Muscle layer of duodenum (tissue), 2 donors: ENCODE data around the gene RBBP8.

Experiments used
- H3K27ac ChIP-seq: one replicate; pipeline ENCODE4 v1.7.0; 2013; ENCODE audit warnings: mild to moderate bottlenecking, low read length
- H3K27me3 ChIP-seq: one replicate; pipeline ENCODE4 v1.7.0; 2013; ENCODE audit warnings: low read depth, mild to moderate bottlenecking, control low read depth, low read length
- H3K36me3 ChIP-seq, 2 donors: one replicate each; pipeline ENCODE4 v1.7.0; 2013; ENCODE audit warnings: low read length in 2 of 2, control low read depth in 1 of 2, mild to moderate bottlenecking in 1 of 2; ENCODE audit not compliant: insufficient read depth in 2 of 2, control insufficient read depth in 1 of 2
- H3K4me1 ChIP-seq, 2 donors: one replicate each; pipeline ENCODE4 v1.7.0; 2013; ENCODE audit warnings: low read length in 2 of 2, mild to moderate bottlenecking in 2 of 2, control low read depth in 1 of 2, moderate library complexity in 1 of 2; ENCODE audit not compliant: insufficient read depth in 2 of 2, control insufficient read depth in 1 of 2
- H3K4me3 ChIP-seq, 2 donors: one replicate each; pipeline ENCODE4 v1.7.0; 2013; ENCODE audit warnings: low read length in 2 of 2, low read depth in 1 of 2, mild to moderate bottlenecking in 1 of 2
- H3K9me3 ChIP-seq, 2 donors: one replicate each; pipeline ENCODE4 v1.7.0; 2013; ENCODE audit warnings: low read length in 2 of 2, control low read depth in 1 of 2, mild to moderate bottlenecking in 1 of 2; ENCODE audit not compliant: control insufficient read depth in 1 of 2
- donor health status: healthy.

RBBP8 gene

DNA sequence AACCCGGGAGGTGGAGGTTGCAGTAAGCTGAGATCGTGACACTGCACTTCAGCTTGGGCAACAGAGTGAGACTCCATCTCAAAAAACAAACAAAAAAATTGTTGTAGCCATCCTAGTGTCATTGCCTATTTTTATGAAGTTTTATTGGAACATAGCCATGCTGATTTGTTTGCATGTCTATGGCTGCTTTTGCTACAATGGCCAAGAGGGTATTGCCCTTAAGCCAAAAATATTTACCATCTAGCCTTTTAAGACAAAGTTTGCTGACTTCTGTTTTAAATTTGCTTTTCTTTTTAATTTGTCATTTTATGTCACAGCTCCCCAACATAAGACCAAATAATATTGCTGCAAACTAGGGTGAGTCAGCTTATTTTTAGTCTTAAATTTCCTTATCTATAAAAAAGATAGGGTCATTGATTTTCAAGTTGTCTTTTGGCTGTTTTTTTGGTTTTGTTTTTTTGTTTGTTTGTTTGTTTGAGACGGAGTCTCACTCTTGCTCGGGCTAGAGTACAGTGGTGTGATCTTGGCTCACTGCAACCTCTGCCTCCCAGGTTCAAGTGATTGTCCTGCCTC lies 132.2 kb downstream of the RBBP8 start:
- H3K27me3 ChIP-seq, result no peaks in the 10 kb centered on the region
- no peak overlapping the region for H3K27ac ChIP-seq
- no peaks in the 10 kb centered on the region for H3K36me3 ChIP-seq
- H3K4me3 ChIP-seq, result no peak overlapping the region
- no peaks in the 10 kb centered on the region for H3K4me1 ChIP-seq
- no peaks in the 10 kb centered on the region for H3K9me3 ChIP-seq

DNA sequence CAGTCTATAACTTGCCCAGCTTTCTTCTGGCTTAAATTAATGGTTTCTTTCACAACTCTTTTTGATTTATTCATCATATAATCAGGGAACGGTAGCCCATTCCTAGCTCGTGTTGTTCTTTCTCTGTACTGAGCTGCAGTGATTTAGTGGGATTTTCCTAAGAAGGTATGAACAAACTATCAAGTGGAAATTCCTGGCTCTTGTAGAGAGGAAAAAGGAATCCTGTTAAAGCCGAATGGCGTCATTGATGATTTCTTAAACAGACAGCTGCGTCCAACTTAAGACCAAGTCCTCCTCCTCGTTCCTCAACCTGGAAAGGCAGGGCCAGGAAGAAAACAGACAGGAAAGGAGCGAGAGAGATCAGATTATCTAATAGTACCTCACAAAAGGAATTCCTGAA lies 132.9 kb downstream of the RBBP8 start:
- Histone ChIP-seq H3K4me1 (no peaks in the 10 kb centered on the region), H3K4me3 (no peak overlapping the region), H3K27me3 (no peaks in the 10 kb centered on the region), H3K27ac (no peak overlapping the region), H3K9me3 (no peaks in the 10 kb centered on the region), H3K36me3 (no peaks in the 10 kb centered on the region)

DNA sequence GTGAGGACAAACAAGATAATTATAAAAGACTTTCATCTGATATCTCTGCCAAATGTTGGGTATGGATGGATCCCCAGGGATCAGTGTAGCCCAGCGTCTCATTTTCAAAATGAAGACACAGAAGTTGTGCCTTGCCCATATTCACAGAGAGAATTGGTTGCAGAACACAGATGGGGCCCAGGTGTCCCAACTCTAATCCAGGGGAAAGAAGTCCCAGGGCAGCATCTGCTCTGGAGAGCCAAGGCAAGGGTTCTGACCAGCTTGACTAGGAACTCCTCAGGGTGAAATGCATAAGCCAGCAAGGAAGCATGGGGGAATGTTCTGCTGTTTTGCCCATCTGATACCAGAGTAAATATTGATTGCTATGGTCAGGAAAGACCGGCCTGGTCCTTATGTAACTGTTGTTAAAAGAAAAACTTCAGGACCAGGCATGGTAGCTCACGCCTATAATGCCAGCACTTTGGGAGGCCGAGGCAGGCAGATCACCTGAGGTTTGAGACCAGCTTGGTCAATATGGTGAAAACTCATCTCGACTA lies 133.4 kb downstream of the RBBP8 start:
- no peaks in the 10 kb centered on the region for H3K27me3 ChIP-seq
- no peaks in the 10 kb centered on the region for H3K9me3 ChIP-seq
- H3K36me3 ChIP-seq, result no peaks in the 10 kb centered on the region
- H3K27ac ChIP-seq, result no peak overlapping the region
- H3K4me3 ChIP-seq, result no peak overlapping the region
- no peaks in the 10 kb centered on the region for H3K4me1 ChIP-seq

DNA sequence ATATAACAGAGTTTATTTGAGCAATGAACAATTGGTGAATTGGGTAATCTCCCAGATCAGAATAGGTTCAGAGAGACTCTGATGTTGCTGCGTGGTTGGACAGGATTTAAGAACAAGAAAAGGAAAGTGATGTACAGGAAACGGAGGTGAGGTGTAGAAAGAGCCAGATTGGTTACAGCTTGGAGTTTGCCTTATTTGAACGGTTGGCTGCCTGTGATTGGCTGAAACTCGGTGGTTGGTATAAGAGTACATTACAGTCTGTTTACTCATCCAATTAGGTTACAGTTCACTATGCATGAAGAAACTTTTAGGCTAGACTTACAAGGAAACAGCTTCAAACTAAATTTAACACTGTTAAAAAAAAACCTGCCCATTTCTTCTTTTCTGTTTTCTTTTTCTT lies 134.1 kb downstream of the RBBP8 start:
- Histone ChIP-seq H3K4me1 (peaks cover 0 to 3% of the 10 kb centered on the region in 2 donors), H3K27me3 (no peaks in the 10 kb centered on the region), H3K27ac (no peak overlapping the region), H3K9me3 (no peaks in the 10 kb centered on the region), H3K4me3 (no peak overlapping the region), H3K36me3 (no peaks in the 10 kb centered on the region)

DNA sequence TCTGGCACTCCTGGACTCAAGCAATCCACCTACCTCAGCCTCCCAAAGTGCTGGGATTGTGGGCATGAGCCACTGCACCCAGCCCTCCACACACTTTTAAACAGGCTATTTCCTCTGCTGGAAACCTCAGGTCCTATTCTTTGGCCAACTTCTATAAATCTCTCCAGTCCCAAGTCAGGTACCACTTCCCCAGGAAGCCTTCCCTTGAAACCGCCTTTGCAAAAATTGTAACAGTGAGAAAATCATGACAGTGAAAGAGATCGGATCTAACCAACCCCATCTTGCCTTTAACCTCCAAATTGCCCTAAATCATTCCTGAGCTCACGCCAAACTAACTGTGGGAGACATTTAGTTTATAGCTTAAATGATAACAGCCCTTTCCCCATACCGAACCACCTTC lies 134.9 kb downstream of the RBBP8 start:
- Histone ChIP-seq H3K27me3 (no peaks in the 10 kb centered on the region), H3K36me3 (no peaks in the 10 kb centered on the region), H3K4me1 (peaks cover 0 to 3% of the 10 kb centered on the region in 2 donors), H3K9me3 (no peaks in the 10 kb centered on the region), H3K27ac (no peak overlapping the region), H3K4me3 (no peak overlapping the region)

DNA sequence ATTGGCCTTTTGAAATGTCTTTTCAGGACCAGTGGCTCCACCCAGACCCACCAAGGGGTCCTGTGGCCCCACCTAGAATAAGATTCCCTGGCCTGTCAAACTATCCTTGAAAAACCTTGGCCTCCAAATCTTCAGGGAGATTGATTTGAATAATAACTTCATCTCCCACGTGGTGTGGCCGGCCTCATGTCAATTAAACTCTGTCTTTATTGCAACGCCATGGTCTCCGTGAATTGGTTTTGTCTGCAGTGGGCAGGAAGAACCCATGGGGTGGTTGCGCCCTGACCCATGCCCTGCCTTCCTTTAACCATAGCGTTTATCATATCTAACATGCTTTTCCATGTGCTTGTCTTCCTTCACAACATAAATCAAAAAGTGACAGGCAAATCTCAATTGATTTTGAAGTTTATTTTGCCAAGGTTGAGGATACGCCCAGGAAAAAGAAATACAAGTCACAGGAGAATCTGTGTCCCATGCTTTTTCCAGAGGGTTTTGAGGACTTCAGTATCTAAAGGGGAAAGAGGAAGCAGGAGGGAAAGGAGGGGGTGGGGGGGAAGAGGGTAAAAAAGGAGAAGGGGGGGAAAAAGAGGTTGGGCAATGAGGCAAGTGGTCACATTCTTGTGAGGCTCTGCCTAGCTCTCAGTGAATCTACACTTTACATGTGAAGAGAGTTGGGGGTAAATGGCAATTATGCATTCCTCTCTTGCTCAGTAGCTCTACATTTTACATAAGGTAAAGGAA lies 135.6 kb downstream of the RBBP8 start:
- no peaks in the 10 kb centered on the region for H3K9me3 ChIP-seq
- peaks cover 0 to 3% of the 10 kb centered on the region in 2 donors for H3K4me1 ChIP-seq
- H3K36me3 ChIP-seq, result no peaks in the 10 kb centered on the region
- H3K27me3 ChIP-seq, result no peaks in the 10 kb centered on the region
- H3K27ac ChIP-seq, result no peak overlapping the region
- no peak overlapping the region for H3K4me3 ChIP-seq

DNA sequence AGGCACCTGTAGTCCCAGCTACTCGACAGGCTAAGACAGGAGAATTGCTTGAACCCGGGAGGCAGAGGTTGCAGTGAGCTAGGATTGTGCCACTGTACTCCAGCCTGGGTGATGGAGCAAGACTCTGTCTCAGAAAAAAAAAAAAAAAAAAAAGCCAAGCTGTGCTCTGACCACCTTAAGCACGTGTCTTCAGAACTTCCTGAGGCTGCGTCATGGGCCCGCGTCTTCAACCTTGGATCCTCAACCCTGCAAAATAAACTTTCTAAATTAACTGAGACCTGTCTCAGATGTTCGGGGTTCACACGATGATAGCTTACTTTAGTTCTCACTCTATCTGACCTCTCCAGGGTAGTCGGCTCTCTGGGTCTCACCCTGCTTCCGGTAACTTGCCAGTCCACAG lies 136.4 kb downstream of the RBBP8 start:
- H3K27me3 ChIP-seq, result no peaks in the 10 kb centered on the region
- no peaks in the 10 kb centered on the region for H3K36me3 ChIP-seq
- no peak overlapping the region for H3K4me3 ChIP-seq
- H3K9me3 ChIP-seq, result no peaks in the 10 kb centered on the region
- no peak overlapping the region for H3K27ac ChIP-seq
- peaks cover 0 to 3% of the 10 kb centered on the region in 2 donors for H3K4me1 ChIP-seq

DNA sequence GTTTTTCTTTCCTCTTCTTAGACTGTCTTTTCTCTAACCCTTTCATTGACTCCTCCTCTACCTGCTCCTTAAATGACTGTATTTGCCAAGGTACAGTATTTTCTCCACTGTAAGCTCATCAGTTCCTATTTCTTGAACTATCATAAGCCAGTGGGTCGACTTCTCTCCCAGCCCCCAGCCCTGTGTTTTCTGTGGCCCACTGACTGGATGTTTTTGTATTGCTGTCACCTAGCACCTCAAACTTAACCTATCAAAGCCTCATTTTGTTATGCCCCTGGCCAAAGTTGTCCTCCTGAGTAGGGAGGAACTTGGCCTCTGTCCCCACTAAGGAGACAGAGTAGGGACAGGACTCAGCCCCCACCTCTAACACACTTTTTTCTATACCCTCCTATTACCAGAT lies 136.8 kb downstream of the RBBP8 start:
- Histone ChIP-seq H3K27ac (no peak overlapping the region), H3K27me3 (no peaks in the 10 kb centered on the region)

DNA sequence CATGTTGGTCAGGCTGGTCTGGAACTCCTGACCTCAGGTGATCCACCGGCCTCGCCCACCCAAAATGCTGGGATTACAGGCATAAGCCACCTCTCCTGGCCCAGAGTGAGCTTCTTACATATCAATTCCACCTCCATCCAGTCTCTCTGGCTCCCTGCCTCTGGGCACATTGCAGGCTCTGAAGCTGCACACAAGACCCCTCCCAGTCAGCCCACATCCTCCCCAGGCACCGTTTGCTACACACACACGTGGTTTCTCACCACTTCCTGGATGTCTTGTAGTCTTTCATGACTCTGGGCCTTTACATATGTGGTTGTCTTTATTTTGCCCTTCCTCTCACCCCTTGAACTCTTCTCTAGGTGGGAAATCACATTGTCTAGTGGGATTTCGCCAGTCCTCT lies 138.2 kb downstream of the RBBP8 start:
- H3K27me3 ChIP-seq, result no peaks in the 10 kb centered on the region
- no peak overlapping the region for H3K4me3 ChIP-seq
- peaks cover 0 to 3% of the 10 kb centered on the region in 2 donors for H3K4me1 ChIP-seq
- H3K27ac ChIP-seq, result no peak overlapping the region
- no peaks in the 10 kb centered on the region for H3K9me3 ChIP-seq
- H3K36me3 ChIP-seq, result no peaks in the 10 kb centered on the region

More for the DNA sequence above, 136.8 kb downstream of the RBBP8 start:
- Histone ChIP-seq H3K4me1 (peaks cover 0 to 3% of the 10 kb centered on the region in 2 donors), H3K9me3 (no peaks in the 10 kb centered on the region), H3K4me3 (no peak overlapping the region), H3K36me3 (no peaks in the 10 kb centered on the region)

DNA sequence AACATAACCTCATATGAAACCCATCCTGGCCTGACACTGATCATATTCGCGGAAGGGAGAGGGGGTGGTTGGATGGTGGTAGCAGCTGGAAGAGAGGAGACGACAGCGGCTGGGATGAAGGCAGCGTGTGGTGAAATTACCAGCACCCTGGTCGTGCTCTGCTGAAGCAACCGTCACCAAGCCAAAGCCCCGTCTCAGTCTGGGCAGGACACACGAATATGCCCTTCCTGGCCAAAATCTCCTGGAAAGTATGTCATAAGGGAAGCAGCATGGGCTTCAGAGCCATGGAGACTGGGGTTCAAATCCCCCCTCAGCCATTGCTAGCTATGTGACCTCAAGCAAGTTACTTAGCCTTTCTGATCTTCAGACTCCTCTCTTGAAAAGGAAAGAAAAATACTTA lies 139.0 kb downstream of the RBBP8 start:
- Histone ChIP-seq H3K27ac (no peak overlapping the region), H3K9me3 (no peaks in the 10 kb centered on the region), H3K27me3 (no peaks in the 10 kb centered on the region), H3K4me1 (peaks cover 0 to 3% of the 10 kb centered on the region in 2 donors), H3K36me3 (no peaks in the 10 kb centered on the region), H3K4me3 (no peak overlapping the region)

DNA sequence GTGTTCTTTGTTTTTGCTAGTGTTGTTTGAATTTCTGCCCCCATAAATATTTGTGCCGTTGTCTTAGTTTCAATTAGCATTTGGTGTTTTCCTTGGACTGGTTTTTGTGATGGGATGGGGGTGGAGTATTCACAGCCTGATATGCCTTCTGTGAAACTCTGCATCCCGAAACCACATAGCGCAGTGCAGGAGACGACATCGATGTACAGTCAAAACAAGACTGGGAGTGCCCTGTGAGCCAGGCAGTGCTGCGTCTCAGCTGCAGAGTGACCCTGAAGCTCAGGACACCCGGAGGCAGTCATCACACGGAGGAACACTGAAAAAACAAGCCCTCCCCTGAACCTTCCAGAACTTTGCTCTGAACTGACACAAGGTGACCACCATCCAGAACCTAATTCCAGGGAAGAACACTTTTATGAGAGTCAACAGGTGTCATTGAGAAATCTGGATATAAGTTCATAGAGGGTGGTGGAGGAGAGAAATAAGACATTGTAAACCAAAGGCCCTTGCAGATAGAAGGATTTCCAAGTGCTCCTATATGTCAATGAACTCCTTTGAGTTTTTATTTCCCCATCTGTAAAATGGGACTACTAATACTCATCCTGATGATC lies 141.0 kb downstream of the RBBP8 start:
- Histone ChIP-seq H3K36me3 (no peaks in the 10 kb centered on the region), H3K4me1 (peaks cover 3 to 8% of the 10 kb centered on the region in 2 donors), H3K4me3 (no peak overlapping the region), H3K27me3 (no peaks in the 10 kb centered on the region), H3K9me3 (no peaks in the 10 kb centered on the region), H3K27ac (no peak overlapping the region)
